Bronchial epithelial cell (primary cell): ENCODE measurements around the gene ARAP3. TPM values are rescaled to one million over a fixed set of nuclear protein-coding genes. Genes with fewer than 3 reads are reported as not detected.
A peak's percentile ranks its signal among the peaks of the same experiment; 100 is the strongest.

Experiments
- DNase-seq: peaks from one replicate; pipeline ENCODE4 v3.0.0-alpha.2; 2010; ENCODE audit warnings: low read depth
- FAIRE-seq: peaks from 2 replicates; lab custom pipeline; 2011; peaks lifted over from hg19 to GRCh38; lab: Jason Lieb, UNC
- H3K27me3 ChIP-seq: 2 replicates; pipeline ENCODE4 v1.5.1; 2011; ENCODE audit warnings: low read length; ENCODE audit not compliant: control insufficient read depth, insufficient read depth
- H3K36me3 ChIP-seq: 2 replicates; pipeline ENCODE4 v1.5.1; 2011; ENCODE audit warnings: low read length; ENCODE audit not compliant: control insufficient read depth, insufficient read depth
- H3K4me3 ChIP-seq: 2 replicates; pipeline ENCODE4 v1.5.1; 2011; ENCODE audit warnings: mild to moderate bottlenecking, low read depth, low read length, control low read depth
- CTCF ChIP-seq: IDR thresholded peaks from 2 replicates; pipeline ENCODE4 v1.5.1; 2011; ENCODE audit warnings: mild to moderate bottlenecking, moderate library complexity, low read length, control low read depth, inconsistent platforms; ENCODE audit not compliant: insufficient read depth, severe bottlenecking
- total RNA-seq: library from RNA; depleted of rRNA; stranded (reverse); fragments of >200 nt; gene quantifications from 2 replicates; pipeline ENCODE4 v1.2.1, GENCODE V29; 2014

The ARAP3 gene
- total RNA-seq, 1 donor from 2014 or later: 3.7 TPM

GRCh38 chr5:141664733-141665461, 17.1 kb downstream of the ARAP3 start:
- peak; percentile 55 for DNase-seq
- Histone ChIP-seq H3K36me3 (peaks cover 5% of the 10 kb centered on the region), H3K4me3 (no peak overlapping the region), H3K27me3 (no peaks in the 10 kb centered on the region)
- TF ChIP-seq CTCF: peak; percentile 91
- no peak for FAIRE-seq

- no peak for FAIRE-seq
- TF ChIP-seq CTCF: no peak
- H3K36me3 ChIP-seq: peaks cover 8% of the 10 kb centered on the region
- no peaks in the 10 kb centered on the region for H3K27me3 ChIP-seq
- no peak overlapping the region for H3K4me3 ChIP-seq
- DNase-seq: no peak
These were observed 18.5 kb downstream of the ARAP3 start for GRCh38 chr5:141663506-141663905.

GRCh38 chr5:141662028-141662427, 20.0 kb downstream of the ARAP3 start:
- Histone ChIP-seq H3K27me3 (no peaks in the 10 kb centered on the region), H3K4me3 (no peak overlapping the region), H3K36me3 (peaks cover 8% of the 10 kb centered on the region)
- FAIRE-seq: no peak
- no peak for TF ChIP-seq CTCF
- DNase-seq: no peak

- Histone ChIP-seq H3K27me3 (no peaks in the 10 kb centered on the region), H3K36me3 (peaks cover 16% of the 10 kb centered on the region), H3K4me3 (no peak overlapping the region)
- TF ChIP-seq CTCF: no peak
- FAIRE-seq: peak; percentile 97
- peak; percentile 90 for DNase-seq
These were observed 24.0 kb downstream of the ARAP3 start for GRCh38 chr5:141657937-141658545.

GRCh38 chr5:141657404-141657803, 24.6 kb downstream of the ARAP3 start:
- H3K36me3 ChIP-seq: peaks cover 16% of the 10 kb centered on the region
- no peak overlapping the region for H3K4me3 ChIP-seq
- no peaks in the 10 kb centered on the region for H3K27me3 ChIP-seq
- FAIRE-seq (no peak), DNase-seq (no peak)
- no peak for TF ChIP-seq CTCF
